HEK293T (cell line): ENCODE results near the gene RRAGC.

Experiments
- CTCF ChIA-PET: fragments of 350-600 bp; formaldehyde crosslinking; extraction: SDS; loops from one replicate; lab custom pipeline; 2021; ENCODE audit warnings: antibody characterized with exemption, inconsistent platforms; lab: Yijun Ruan, JAX
- POLR2A ChIA-PET: fragments of 350-600 bp; formaldehyde crosslinking; extraction: SDS; loops from one replicate; lab custom pipeline; 2020; ENCODE audit warnings: antibody characterized with exemption, inconsistent platforms; lab: Yijun Ruan, JAX
- DNase-seq: peaks from one replicate; pipeline ENCODE4 v3.0.0; 2012; ENCODE audit warnings: mixed read lengths; ENCODE audit errors: extremely low spot score
- ARNT ChIP-seq: fragments of 450-650 bp; IDR thresholded peaks from 2 replicates; pipeline ENCODE4 v1.6.1; 2017; ENCODE audit warnings: mild to moderate bottlenecking
- BHLHE40 ChIP-seq: fragments of 450-650 bp; IDR thresholded peaks from 2 replicates; pipeline ENCODE4 v1.6.1; 2016; ENCODE audit warnings: mild to moderate bottlenecking, moderate library complexity, borderline replicate concordance
- CTBP1 ChIP-seq: fragments of 450-650 bp; IDR thresholded peaks from 2 replicates; pipeline ENCODE4 v1.6.1; 2016; ENCODE audit warnings: borderline replicate concordance
- ELF4 ChIP-seq: fragments of 450-650 bp; IDR thresholded peaks from 2 replicates; pipeline ENCODE4 v1.6.1; 2017; ENCODE audit warnings: antibody characterized with exemption
- FOXA1 ChIP-seq: fragments of 450-650 bp; IDR thresholded peaks from 2 replicates; pipeline ENCODE4 v1.6.1; 2016; ENCODE audit warnings: mild to moderate bottlenecking
- FOXK2 ChIP-seq: fragments of 450-650 bp; IDR thresholded peaks from 2 replicates; pipeline ENCODE4 v1.6.1; 2016; ENCODE audit warnings: mild to moderate bottlenecking
- FOXM1 ChIP-seq: fragments of 450-650 bp; IDR thresholded peaks from 2 replicates; pipeline ENCODE4 v1.6.1; 2017; ENCODE audit warnings: mild to moderate bottlenecking, borderline replicate concordance
- HDGF ChIP-seq: fragments of 450-650 bp; IDR thresholded peaks from 2 replicates; pipeline ENCODE4 v1.6.1; 2017; ENCODE audit warnings: antibody characterized with exemption, borderline replicate concordance
- L3MBTL2 ChIP-seq: fragments of 450-650 bp; conservative IDR thresholded peaks from 2 replicates; pipeline ENCODE4 v1.6.1; 2016; ENCODE audit warnings: mild to moderate bottlenecking
- LEF1 ChIP-seq: fragments of 450-650 bp; IDR thresholded peaks from 2 replicates; pipeline ENCODE4 v1.6.1; 2017; ENCODE audit warnings: mild to moderate bottlenecking, borderline replicate concordance
- NFRKB ChIP-seq: fragments of 450-650 bp; IDR thresholded peaks from 2 replicates; pipeline ENCODE4 v1.6.1; 2016; ENCODE audit warnings: mild to moderate bottlenecking, moderate library complexity
- SP1 ChIP-seq: fragments of 450-650 bp; IDR thresholded peaks from 2 replicates; pipeline ENCODE4 v1.6.1; 2017
- SUZ12 ChIP-seq: fragments of 450-650 bp; IDR thresholded peaks from 2 replicates; pipeline ENCODE4 v1.6.1; 2016; ENCODE audit warnings: mild to moderate bottlenecking
- TARDBP ChIP-seq: fragments of 450-650 bp; IDR thresholded peaks from 2 replicates; pipeline ENCODE4 v1.6.1; 2016
- ZNF384 ChIP-seq: fragments of 450-650 bp; IDR thresholded peaks from 2 replicates; pipeline ENCODE4 v1.6.1; 2016
- TF ChIP-seq, protein P1 (sequence below): fragments of 450-650 bp; IDR thresholded peaks from 2 replicates; pipeline ENCODE4 v1.6.1; 2016

RRAGC gene

DNA sequence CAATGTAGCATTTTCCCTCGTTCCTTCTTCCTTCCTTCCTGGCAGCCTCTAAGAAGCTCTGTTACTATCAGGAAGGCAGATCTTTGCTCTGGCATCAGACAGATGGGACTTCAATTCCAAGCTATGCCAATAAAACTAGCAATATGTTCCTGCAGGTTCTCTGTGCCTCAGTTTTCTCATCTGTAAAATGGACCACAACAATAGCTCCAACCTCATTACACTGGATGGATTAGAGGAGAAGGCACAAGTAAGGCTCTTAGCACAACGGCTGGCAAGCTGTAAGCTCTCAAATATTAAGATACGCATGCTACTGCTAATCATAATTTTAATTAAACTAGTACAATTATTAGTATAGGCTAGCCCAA, 27.2 kb downstream of the RRAGC start:
- POLR2A ChIA-PET: no interaction called here
- DNase-seq: no peak
- TF ChIP-seq HDGF: no peak
- TF ChIP-seq ARNT: no peak
- TF ChIP-seq NFRKB: no peak
- TF ChIP-seq L3MBTL2: no peak
- TF ChIP-seq TARDBP: no peak
- no peak for TF ChIP-seq SUZ12
- no peak for TF ChIP-seq ZNF384
- TF ChIP-seq, protein P1, sequence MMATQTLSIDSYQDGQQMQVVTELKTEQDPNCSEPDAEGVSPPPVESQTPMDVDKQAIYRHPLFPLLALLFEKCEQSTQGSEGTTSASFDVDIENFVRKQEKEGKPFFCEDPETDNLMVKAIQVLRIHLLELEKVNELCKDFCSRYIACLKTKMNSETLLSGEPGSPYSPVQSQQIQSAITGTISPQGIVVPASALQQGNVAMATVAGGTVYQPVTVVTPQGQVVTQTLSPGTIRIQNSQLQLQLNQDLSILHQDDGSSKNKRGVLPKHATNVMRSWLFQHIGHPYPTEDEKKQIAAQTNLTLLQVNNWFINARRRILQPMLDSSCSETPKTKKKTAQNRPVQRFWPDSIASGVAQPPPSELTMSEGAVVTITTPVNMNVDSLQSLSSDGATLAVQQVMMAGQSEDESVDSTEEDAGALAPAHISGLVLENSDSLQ: no peak
- TF ChIP-seq LEF1: no peak
- TF ChIP-seq ELF4: no peak
- no peak for TF ChIP-seq FOXA1
- TF ChIP-seq FOXK2: no peak
- no peak for TF ChIP-seq BHLHE40
- CTCF ChIA-PET: no interaction called here

DNA sequence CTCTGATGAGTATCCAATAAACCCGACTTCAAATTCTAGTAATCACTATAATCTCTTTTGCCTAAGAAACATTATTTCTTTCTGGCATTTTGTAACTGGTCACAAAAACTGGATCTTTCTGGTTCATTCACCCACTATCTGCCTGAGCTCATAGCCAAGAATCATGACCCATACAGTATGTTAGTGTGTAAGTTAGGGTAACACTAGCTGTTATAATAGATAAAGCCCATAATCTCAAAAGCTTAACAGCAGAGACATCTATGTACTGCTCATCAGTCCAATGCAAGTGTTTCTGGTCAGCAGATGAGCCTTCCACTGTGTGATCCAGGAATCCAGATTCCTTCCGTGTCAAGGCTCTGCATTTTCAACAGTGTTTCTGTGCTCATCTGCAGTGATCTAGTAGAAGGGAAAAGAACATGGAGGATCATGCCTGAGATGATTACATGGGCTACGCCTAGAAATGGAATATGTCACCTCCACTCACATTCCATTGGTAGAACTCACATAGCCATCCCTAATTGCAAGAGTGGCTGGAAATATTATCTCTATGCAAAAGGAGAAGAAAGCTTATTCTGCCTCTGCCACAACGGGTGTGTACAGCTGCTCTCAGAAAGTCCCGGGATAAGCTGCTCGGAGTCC, 27.7 kb downstream of the RRAGC start:
- ChIA-PET POLR2A (interaction anchor here (1.2 kb wide), 1 partner anchor 28 kb away, joined by 4 read pairs; the partner anchor contains the start of gene RRAGC), CTCF (no interaction called here)
- DNase-seq: no peak
- TF ChIP-seq ZNF384: no peak
- no peak for TF ChIP-seq TARDBP
- TF ChIP-seq ARNT: no peak
- no peak for TF ChIP-seq ELF4
- TF ChIP-seq BHLHE40: no peak
- TF ChIP-seq, protein P1: no peak
- no peak for TF ChIP-seq FOXA1
- TF ChIP-seq LEF1: no peak
- no peak for TF ChIP-seq SP1
- no peak for TF ChIP-seq L3MBTL2
- TF ChIP-seq NFRKB: no peak
- no peak for TF ChIP-seq HDGF
- TF ChIP-seq FOXM1: no peak
- TF ChIP-seq FOXK2: no peak
- no peak for TF ChIP-seq SUZ12
- TF ChIP-seq CTBP1: no peak

- ChIA-PET POLR2A (no interaction called here), CTCF (no interaction called here)
- TF ChIP-seq BHLHE40 (no peak), FOXK2 (no peak), ZNF384 (no peak), ARNT (no peak), TARDBP (no peak), L3MBTL2 (no peak), NFRKB (no peak), SP1 (no peak), HDGF (no peak), CTBP1 (no peak), LEF1 (no peak), FOXA1 (no peak), ELF4 (no peak), SUZ12 (no peak)
- TF ChIP-seq, protein P1: no peak
- no peak for DNase-seq
These were observed 30.2 kb downstream of the RRAGC start for GRCh38 chr1:38829368-38829767.

GRCh38 chr1:38827318-38827717, 32.3 kb downstream of the RRAGC start:
- DNase-seq: no peak
- ChIA-PET POLR2A (no interaction called here), CTCF (interaction anchor here (0.6 to 1.5 kb wide), 3 partner anchors 8 to 75 kb away, joined by 3 read pairs; no protein-coding TSS in a partner anchor)
- TF ChIP-seq HDGF: no peak
- TF ChIP-seq, protein P1: no peak

- DNase-seq: no peak
- ChIA-PET CTCF (interaction anchor here (0.6 to 1.4 kb wide), 2 partner anchors 8 to 75 kb away, joined by 3 read pairs; no protein-coding TSS in a partner anchor), POLR2A (no interaction called here)
- TF ChIP-seq CTBP1 (no peak), SUZ12 (no peak), ELF4 (no peak), FOXA1 (no peak), LEF1 (no peak), NFRKB (no peak), FOXK2 (no peak), SP1 (no peak), L3MBTL2 (no peak), ZNF384 (no peak), FOXM1 (no peak), BHLHE40 (no peak), HDGF (no peak), TARDBP (no peak), ARNT (no peak)
- TF ChIP-seq, protein P1: no peak
These were observed 32.7 kb downstream of the RRAGC start for GRCh38 chr1:38826886-38827285.
